ENCODE measurements around the gene LRRC75A.
A peak's percentile ranks its signal among the peaks of the same experiment; 100 is the strongest.
"Not testable (repeated sequence)": the region's sequence is repeated elsewhere in the genome, so short reads cannot be mapped to it uniquely, and the experiment has no call there.

LRRC75A gene

DNA sequence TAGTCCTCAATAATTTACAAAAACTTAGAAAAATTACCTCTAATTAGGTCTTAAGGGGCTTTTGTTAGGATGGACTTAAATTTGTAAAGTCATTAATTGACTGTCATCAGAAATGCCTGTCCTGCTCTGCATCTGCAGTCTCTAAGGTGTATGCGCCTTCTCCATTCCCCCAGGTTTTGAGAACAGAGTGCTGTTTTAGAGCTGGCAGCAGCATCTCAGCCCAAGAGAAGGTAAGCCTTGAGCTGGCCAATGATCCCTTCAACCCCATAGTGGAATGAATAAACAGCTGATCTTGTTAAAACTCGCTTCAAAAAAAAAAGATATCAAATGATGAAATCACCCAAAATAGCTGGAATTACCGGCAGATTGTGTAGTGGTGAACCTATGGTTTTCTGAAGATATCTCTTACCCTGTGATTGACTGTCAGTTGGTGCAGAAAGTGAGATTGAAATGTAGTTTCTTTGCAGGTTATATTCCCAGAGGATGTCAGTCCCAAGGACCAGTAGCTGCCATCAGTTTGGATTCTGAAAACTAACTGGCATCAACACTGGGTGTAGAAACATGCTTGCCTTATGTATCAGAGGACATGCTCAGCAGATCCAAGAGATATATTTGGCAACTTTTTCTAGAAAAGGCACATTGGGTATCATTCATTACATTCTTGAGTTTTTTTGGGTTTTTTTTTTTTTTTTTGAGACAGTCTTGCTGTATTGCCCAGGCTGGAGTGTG is 50.9 kb downstream of the LRRC75A start:
- in situ Hi-C loops (cut with HindIII; ENCODE audit: low sequenced_read_pairs), result no loop called here
- TF ChIP-seq, protein P1, sequence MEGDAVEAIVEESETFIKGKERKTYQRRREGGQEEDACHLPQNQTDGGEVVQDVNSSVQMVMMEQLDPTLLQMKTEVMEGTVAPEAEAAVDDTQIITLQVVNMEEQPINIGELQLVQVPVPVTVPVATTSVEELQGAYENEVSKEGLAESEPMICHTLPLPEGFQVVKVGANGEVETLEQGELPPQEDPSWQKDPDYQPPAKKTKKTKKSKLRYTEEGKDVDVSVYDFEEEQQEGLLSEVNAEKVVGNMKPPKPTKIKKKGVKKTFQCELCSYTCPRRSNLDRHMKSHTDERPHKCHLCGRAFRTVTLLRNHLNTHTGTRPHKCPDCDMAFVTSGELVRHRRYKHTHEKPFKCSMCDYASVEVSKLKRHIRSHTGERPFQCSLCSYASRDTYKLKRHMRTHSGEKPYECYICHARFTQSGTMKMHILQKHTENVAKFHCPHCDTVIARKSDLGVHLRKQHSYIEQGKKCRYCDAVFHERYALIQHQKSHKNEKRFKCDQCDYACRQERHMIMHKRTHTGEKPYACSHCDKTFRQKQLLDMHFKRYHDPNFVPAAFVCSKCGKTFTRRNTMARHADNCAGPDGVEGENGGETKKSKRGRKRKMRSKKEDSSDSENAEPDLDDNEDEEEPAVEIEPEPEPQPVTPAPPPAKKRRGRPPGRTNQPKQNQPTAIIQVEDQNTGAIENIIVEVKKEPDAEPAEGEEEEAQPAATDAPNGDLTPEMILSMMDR (IDR thresholded peaks at IDR 0.05; ENCODE audit: low read depth, low read length, missing control alignments), result no peak
- no peak for DNase-seq (ENCODE audit: low read depth)
- H3K4me3 ChIP-seq (ENCODE audit: low read depth, low read length), result peak overlapping the region; percentile 72

GRCh38 chr17:16440354-16440753 is 51.6 kb downstream of the LRRC75A start:
- DNase-seq (ENCODE audit: low read depth); in situ Hi-C loops (cut with HindIII; ENCODE audit: low sequenced_read_pairs): not testable (repeated sequence)
- H3K4me3 ChIP-seq (ENCODE audit: low read depth, low read length), result peak overlapping the region; percentile 72

- DNase-seq (ENCODE audit: low read depth), result no peak
- H3K4me3 ChIP-seq (ENCODE audit: low read depth, low read length), result peak overlapping the region; percentile 72
- TF ChIP-seq, protein P1 (IDR thresholded peaks at IDR 0.05; ENCODE audit: low read depth, low read length, missing control alignments), result no peak
- in situ Hi-C loops (cut with HindIII; ENCODE audit: low sequenced_read_pairs), result no loop called here
Observed at GRCh38 chr17:16439811-16440351, 52.1 kb downstream of the LRRC75A start.

GRCh38 chr17:16439303-16439791 is 52.6 kb downstream of the LRRC75A start:
- peak overlapping the region; percentile 72 for H3K4me3 ChIP-seq (ENCODE audit: low read depth, low read length)
- DNase-seq (ENCODE audit: low read depth), result no peak
- in situ Hi-C loops (cut with HindIII; ENCODE audit: low sequenced_read_pairs), result no loop called here
- TF ChIP-seq, protein P1 (IDR thresholded peaks at IDR 0.05; ENCODE audit: low read depth, low read length, missing control alignments), result no peak

GRCh38 chr17:16438557-16439302 is 53.3 kb downstream of the LRRC75A start:
- DNase-seq (ENCODE audit: low read depth), result peak; percentile 99
- H3K4me3 ChIP-seq (ENCODE audit: low read depth, low read length), result peak overlapping the region; percentile 72
- TF ChIP-seq, protein P1 (IDR thresholded peaks at IDR 0.05; ENCODE audit: low read depth, low read length, missing control alignments), result no peak
- in situ Hi-C loops (cut with HindIII; ENCODE audit: low sequenced_read_pairs), result no loop called here

- no peak for DNase-seq (ENCODE audit: low read depth)
- TF ChIP-seq, protein P1 (IDR thresholded peaks at IDR 0.05; ENCODE audit: low read depth, low read length, missing control alignments), result no peak
- in situ Hi-C loops (cut with HindIII; ENCODE audit: low sequenced_read_pairs), result no loop called here
- peak overlapping the region; percentile 72 for H3K4me3 ChIP-seq (ENCODE audit: low read depth, low read length)
Observed at GRCh38 chr17:16438173-16438556, 53.8 kb downstream of the LRRC75A start.
